NCI-H2107 (cell line): ENCODE data around the gene TAC3.
"Not testable (repeated sequence)": the region's sequence is repeated elsewhere in the genome, so short reads cannot be mapped to it uniquely, and the experiment has no call there.

ENCODE experiments used
- DNase-seq: peaks from one replicate; lab custom pipeline; 2025; lab: John Stamatoyannopoulos, UW

Gene TAC3

DNA sequence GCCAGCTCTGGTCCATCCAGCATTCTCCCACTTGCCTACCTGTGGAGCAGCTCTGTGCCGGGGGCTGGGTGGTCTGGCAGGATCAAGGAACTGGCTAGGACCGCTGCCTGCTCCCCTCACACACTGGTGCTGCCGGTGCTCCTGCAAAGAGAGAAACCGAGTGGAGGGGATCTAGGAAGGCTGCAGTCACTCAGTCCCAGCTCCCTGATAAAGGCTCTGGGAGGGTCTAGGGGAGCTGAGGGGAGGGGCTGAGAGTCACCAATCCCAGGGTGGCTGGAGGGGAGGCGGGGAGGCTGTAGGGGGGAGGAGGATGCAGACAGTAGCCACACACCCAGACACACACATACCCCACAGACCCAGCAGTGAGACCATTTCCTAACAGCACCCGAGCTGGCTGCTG, at the start of gene TAC3:
TSS of gene TAC3 (minus strand) at position 182 of the 400 bp plus-strand sequence. CDS start 732 bp downstream, outside the sequence.
- DNase-seq: no peak

DNA sequence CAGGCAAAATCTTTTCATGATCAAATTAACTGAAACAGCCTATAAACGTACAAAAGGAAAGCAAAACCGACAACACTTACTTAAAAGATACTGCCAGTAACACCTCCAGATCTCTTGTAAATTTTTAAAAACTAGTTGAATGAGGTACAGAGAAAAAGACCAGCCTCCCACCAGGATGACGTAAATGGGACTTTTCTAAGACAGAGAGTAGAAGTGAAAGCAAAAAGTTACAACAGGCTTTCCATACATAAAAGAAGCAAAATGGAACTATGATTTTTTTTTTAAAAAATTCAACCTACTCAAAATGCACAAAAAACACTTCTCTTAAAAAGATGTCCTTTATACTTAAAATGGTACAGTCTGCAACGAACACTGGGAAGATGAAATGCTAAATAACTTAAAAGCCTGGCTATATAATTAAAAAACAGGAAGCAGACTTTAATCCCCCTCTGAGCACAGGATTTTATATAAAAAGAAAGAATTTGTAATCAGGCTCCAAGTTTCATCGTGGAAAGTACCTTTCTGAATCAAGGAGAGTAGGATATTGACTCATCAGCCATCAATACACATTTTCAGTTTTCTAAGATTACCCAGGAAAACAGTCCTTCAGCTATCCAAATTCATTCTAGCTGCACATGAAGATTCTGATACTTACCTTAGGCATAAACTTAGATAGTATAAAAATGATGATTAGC, 47.8 kb upstream of the TAC3 start:
- no peak for DNase-seq

DNA sequence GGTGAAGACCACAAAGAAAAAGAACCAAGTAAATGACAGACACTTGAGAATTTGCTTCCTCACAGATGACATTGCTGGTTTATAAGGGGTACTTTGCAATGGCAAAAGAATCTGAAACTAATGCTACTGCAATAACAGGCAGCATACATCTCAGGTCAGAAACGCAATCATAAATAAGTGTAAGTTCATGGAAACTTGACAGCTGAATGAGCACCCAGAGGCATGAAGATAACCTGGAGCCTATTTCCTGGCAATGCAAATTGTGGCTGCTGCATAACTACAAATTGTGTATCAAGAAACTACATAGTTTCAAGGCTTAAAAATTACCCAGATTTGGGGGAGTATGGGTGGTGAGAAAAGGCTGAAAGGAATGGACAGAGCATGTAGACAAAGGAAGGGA, 42.1 kb upstream of the TAC3 start:
- DNase-seq: no peak

DNA sequence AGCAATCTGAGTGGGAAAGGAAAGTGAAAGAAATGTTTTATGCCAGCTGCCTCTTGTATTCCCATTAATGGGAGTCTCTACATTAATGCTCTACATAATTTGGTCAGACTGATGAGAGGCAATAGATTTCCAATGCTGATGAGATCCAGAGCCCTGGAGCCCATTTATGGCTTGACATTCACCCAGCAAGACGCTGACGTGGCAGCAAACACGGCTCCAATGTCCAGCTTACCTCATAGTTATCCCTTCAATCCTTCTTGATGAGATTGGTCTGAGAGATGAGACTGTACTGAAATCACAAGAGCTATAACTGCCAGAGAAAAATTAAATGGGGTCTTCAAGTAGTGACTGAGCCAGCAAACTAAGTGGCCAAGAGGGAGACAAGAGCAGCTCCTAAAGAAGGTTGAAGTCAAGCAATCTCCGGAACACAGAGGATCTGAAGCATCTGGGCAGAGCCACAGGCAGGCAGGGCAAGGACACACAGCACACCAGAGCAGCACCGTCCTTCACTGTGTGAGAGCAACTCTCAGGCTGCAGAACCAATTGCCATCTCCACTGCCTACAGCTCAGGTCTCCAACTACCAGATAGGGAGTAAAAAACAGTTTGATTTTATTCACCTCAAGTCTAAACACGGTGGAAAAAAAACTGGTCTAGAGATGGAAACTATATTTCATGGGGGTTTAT, 40.9 kb upstream of the TAC3 start:
- DNase-seq: no peak

GRCh38 chr12:57055824-57056223, 39.5 kb upstream of the TAC3 start:
- no peak for DNase-seq

DNA sequence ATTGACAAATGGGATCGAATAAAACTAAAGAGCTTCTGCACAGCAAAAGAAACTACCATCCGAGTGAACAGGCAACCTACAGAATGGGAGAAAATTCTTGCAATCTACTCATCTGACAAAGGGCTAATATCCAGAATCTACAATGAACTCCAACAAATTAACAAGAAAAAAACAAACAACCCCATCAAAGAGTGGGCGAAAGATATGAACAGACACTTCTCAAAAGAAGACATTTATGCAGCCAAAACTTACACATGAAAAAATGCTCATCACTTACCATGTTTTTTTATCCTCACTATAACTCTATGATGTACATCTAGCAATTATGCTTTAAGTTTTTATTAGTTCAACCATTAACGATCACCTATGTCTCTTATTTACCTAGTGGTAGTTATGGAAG, 37.6 kb upstream of the TAC3 start:
- not testable (repeated sequence) for DNase-seq

- not testable (repeated sequence) for DNase-seq
Measured at GRCh38 chr12:57053146-57053545, 36.8 kb upstream of the TAC3 start.

GRCh38 chr12:57051011-57051410, 34.7 kb upstream of the TAC3 start:
- DNase-seq: no peak

- no peak for DNase-seq
Measured at GRCh38 chr12:57049890-57050289, 33.6 kb upstream of the TAC3 start, which contains the start of gene MYO1A. TSS of gene MYO1A (minus strand) at chr12:57050129. CDS start at chr12:57048323, 1,806 bp downstream.

GRCh38 chr12:57049119-57049446, 32.8 kb upstream of the TAC3 start:
- DNase-seq: no peak

- no peak for DNase-seq
Measured at GRCh38 chr12:57048423-57049118, 32.2 kb upstream of the TAC3 start.

- no peak for DNase-seq
Measured at GRCh38 chr12:57047981-57048380, 31.7 kb upstream of the TAC3 start.

- DNase-seq: no peak
Measured at GRCh38 chr12:57046947-57047890, 30.9 kb upstream of the TAC3 start.

DNA sequence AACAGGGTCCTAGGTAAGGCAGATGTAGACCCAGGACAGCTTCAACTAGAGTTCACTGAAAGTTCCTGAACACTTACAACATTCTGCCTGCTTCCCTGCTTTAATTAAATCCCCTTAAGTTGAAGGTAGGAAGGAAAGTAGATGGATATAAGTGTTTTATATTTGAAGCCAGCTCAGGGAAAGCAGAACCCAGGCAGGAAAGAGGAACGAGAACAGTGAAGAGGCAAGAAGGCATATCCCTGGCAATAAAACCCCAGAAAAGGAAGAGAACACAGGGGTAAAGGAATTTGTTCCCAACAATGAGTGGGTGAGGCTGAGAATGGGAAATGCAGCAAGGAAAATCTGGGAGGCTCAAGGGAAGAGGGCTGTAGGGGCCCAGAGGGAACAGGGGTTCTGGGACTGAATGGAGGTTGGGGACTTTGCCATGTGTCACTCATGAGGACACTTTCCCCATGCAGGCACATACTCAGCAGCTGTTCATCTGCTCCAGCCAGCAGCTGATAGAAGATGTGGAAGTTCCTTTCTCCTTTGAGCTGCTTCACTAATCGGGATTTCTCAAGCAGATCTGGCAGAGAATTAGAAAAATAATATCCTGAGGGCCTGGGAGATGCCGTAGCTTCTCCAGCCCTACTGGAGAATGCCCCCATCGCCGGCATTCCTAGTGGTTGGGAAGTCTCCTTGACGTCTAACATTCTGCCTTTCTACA, 29.9 kb upstream of the TAC3 start:
- DNase-seq: no peak

GRCh38 chr12:57044889-57045288, 28.6 kb upstream of the TAC3 start:
- no peak for DNase-seq

DNA sequence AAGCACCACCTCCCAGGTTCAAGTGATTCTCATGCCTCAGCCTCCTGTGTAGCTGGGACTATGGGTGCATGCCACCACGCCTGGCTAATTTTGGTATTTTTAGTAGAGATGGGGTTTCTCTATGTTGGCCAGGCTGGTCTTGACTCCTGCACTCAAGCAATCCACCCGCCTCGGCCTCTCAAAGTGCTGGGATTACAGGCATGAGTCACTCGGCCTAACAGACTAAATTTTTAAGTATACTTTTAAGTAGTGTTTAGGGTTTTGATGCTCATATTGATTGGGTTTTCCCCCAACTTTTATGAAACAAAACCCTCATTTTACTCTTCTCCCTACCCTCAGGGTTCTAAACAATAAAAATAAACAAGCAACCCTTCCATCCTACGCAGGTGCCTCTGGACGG, 28.1 kb upstream of the TAC3 start:
- no peak for DNase-seq

DNA sequence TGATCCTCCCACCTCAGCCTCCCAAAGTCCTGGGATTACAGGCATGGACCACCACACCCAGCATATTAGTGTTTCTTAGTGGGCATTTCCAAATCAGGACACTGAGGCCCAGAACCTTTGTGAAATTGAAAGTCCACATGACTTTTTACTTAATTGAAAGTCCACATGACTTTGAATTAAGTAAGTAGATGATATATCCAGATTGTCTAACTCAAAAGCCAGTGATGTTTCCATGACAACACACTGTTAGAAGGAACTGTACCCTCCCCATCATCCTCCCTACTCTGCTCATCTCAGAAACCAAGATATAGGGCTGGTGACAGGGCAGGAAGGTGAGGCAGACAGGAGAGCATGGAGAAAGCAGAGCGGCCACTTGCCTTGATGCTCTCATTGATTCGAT, 26.4 kb upstream of the TAC3 start:
- DNase-seq: no peak

DNA sequence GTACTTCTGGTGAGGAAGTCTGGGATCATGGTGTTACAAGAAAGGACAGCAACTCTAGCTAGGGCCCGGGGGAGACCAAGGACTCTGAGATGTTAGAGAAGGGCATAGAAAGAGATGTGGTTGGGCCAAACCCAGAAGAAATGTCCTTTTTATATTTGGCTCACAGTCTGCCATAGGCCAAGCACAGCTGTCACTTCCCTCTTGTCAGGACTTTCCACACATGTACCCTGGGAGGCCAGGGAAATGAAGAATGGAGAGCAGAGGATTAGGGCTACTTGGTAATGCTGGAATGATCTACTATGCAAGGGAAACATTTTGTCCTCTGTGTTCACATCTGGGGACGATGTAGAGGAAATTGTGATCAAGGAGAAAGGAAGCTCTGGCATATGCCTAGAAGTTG, 24.4 kb upstream of the TAC3 start:
- no peak for DNase-seq

- DNase-seq: no peak
Measured at GRCh38 chr12:57040211-57040610, 23.9 kb upstream of the TAC3 start.

- no peak for DNase-seq
Measured at GRCh38 chr12:57039016-57039798, 22.9 kb upstream of the TAC3 start.

GRCh38 chr12:57037264-57037663, 20.9 kb upstream of the TAC3 start:
- DNase-seq: no peak
